Activated CD4-positive, alpha-beta T cell treated with anti-CD3 and anti-CD28 coated beads, Interleukin-2, amount 50 U/mL, for 24 hours (primary cell): ENCODE data around the gene ETS1.
"Not testable (repeated sequence)": the region's sequence is repeated elsewhere in the genome, so short reads cannot be mapped to it uniquely, and the experiment has no call there.

Experiments used
- DNase-seq, 2 donors: peaks; one replicate each; pipeline ENCODE4 v3.0.0-alpha.2; 2020; ENCODE audit warnings: low read depth in 1 of 2, low spot score in 1 of 2

The ETS1 gene

GRCh38 chr11:128447233-128447632 lies 140.1 kb downstream of the ETS1 start:
- no peak for DNase-seq

GRCh38 chr11:128445921-128446320 lies 141.4 kb downstream of the ETS1 start:
- DNase-seq = not testable (repeated sequence)

- no peak for DNase-seq
Measured at GRCh38 chr11:128437136-128437535, 150.2 kb downstream of the ETS1 start.

GRCh38 chr11:128434818-128435217 lies 152.5 kb downstream of the ETS1 start:
- no peak for DNase-seq

GRCh38 chr11:128434411-128434810 lies 152.9 kb downstream of the ETS1 start:
- no peak for DNase-seq

- no peak for DNase-seq
Measured at GRCh38 chr11:128432926-128433325, 154.4 kb downstream of the ETS1 start.

- no peak for DNase-seq
Measured at GRCh38 chr11:128431931-128432330, 155.4 kb downstream of the ETS1 start.

- DNase-seq = no peak
Measured at GRCh38 chr11:128428935-128429334, 158.4 kb downstream of the ETS1 start.

- DNase-seq = no peak
Measured at GRCh38 chr11:128424851-128425285, 162.5 kb downstream of the ETS1 start.

GRCh38 chr11:128424271-128424711 lies 163.1 kb downstream of the ETS1 start:
- DNase-seq = no peak

GRCh38 chr11:128422576-128423370 lies 164.6 kb downstream of the ETS1 start:
- peak; percentile 63 to 89 for DNase-seq

- no peak for DNase-seq
Measured at GRCh38 chr11:128421577-128422330, 165.6 kb downstream of the ETS1 start.

GRCh38 chr11:128420951-128421350 lies 166.4 kb downstream of the ETS1 start:
- DNase-seq = no peak

GRCh38 chr11:128420265-128420664 lies 167.1 kb downstream of the ETS1 start:
- DNase-seq = no peak

GRCh38 chr11:128419012-128419767 lies 168.2 kb downstream of the ETS1 start:
- no peak for DNase-seq

- DNase-seq = no peak
Measured at GRCh38 chr11:128417607-128418324, 169.6 kb downstream of the ETS1 start.

GRCh38 chr11:128416976-128417375 lies 170.4 kb downstream of the ETS1 start:
- no peak for DNase-seq

- no peak for DNase-seq
Measured at GRCh38 chr11:128415539-128415938, 171.8 kb downstream of the ETS1 start.

- DNase-seq = no peak
Measured at GRCh38 chr11:128412847-128413791, 174.2 kb downstream of the ETS1 start.

- no peak for DNase-seq
Measured at GRCh38 chr11:128411812-128412211, 175.5 kb downstream of the ETS1 start.
